Keratinocyte (primary cell): ENCODE results near the gene TPM3. TPM values are rescaled to one million over a fixed set of nuclear protein-coding genes. Genes with fewer than 3 reads are reported as not detected.
A peak's percentile ranks its signal among the peaks of the same experiment; 100 is the strongest.

Experiments
- DNase-seq: peaks from one replicate; pipeline ENCODE4 v3.0.0-alpha.2; 2011; ENCODE audit warnings: low read depth, missing footprints, low spot score
- FAIRE-seq: peaks from 2 replicates; lab custom pipeline; 2011; peaks lifted over from hg19 to GRCh38; lab: Jason Lieb, UNC
- H2AFZ ChIP-seq: 2 replicates; pipeline ENCODE4 v1.6.0; 2012; ENCODE audit warnings: low read length, control low read depth, inconsistent platforms; ENCODE audit not compliant: control insufficient read depth
- H3K27ac ChIP-seq: 2 replicates; pipeline ENCODE4 v1.5.1; 2011; ENCODE audit warnings: low read length; ENCODE audit not compliant: control insufficient read depth, insufficient read depth
- H3K27me3 ChIP-seq: 3 replicates; pipeline ENCODE4 v1.6.0; 2011; ENCODE audit warnings: low read length; ENCODE audit not compliant: control insufficient read depth, insufficient read depth; ENCODE audit errors: extremely low read depth
- H3K36me3 ChIP-seq, 2 experiments: 2 replicates in 1 of 2; 3 replicates in 1 of 2; pipeline ENCODE4 v1.5.1; 2011; ENCODE audit warnings: low read length in 2 of 2, mild to moderate bottlenecking in 1 of 2; ENCODE audit not compliant: control insufficient read depth in 2 of 2, insufficient read depth in 2 of 2; ENCODE audit errors: extremely low read depth in 1 of 2
- H3K4me1 ChIP-seq: 3 replicates; pipeline ENCODE4 v1.5.1; 2011; ENCODE audit warnings: low read length; ENCODE audit not compliant: control insufficient read depth, insufficient read depth; ENCODE audit errors: extremely low read depth
- H3K4me2 ChIP-seq: 3 replicates; pipeline ENCODE4 v1.6.0; 2011; ENCODE audit warnings: low read depth, low read length; ENCODE audit not compliant: control insufficient read depth, insufficient read depth; ENCODE audit errors: extremely low read depth
- H3K4me3 ChIP-seq, 3 experiments: fragments of 200-600 bp in 1 of 3; sonication (generic) in 1 of 3; 2 replicates in 2 of 3; 3 replicates in 1 of 3; pipeline ENCODE4 v1.5.1; 2011 to 2016; ENCODE audit warnings: low read length in 3 of 3, mild to moderate bottlenecking in 3 of 3, control low read depth in 2 of 3, inconsistent platforms in 1 of 3, low read depth in 1 of 3, mixed read lengths in 1 of 3, mixed run types in 1 of 3, moderate library complexity in 1 of 3; ENCODE audit not compliant: control insufficient read depth in 2 of 3, insufficient read depth in 2 of 3; ENCODE audit errors: extremely low read depth in 1 of 3
- H3K79me2 ChIP-seq: 2 replicates; pipeline ENCODE4 v1.6.0; 2012; ENCODE audit warnings: low read length; ENCODE audit not compliant: control insufficient read depth, insufficient read depth
- H3K9ac ChIP-seq: 3 replicates; pipeline ENCODE4 v1.6.0; 2011; ENCODE audit warnings: low read length; ENCODE audit not compliant: control insufficient read depth, insufficient read depth; ENCODE audit errors: extremely low read depth
- H3K9me1 ChIP-seq: 3 replicates; pipeline ENCODE4 v1.6.0; 2011; ENCODE audit warnings: low read length; ENCODE audit not compliant: control insufficient read depth, insufficient read depth; ENCODE audit errors: extremely low read depth
- H3K9me3 ChIP-seq: 2 replicates; pipeline ENCODE4 v1.5.1; 2012; ENCODE audit warnings: low read depth, low read length; ENCODE audit not compliant: control insufficient read depth
- H4K20me1 ChIP-seq: 3 replicates; pipeline ENCODE4 v1.6.0; 2011; ENCODE audit warnings: low read length; ENCODE audit not compliant: control insufficient read depth, insufficient read depth; ENCODE audit errors: extremely low read depth
- CTCF ChIP-seq, 3 experiments: IDR thresholded peaks in 1 of 3; conservative IDR thresholded peaks in 1 of 3; optimal IDR thresholded peaks in 1 of 3; 2 replicates in 2 of 3; 3 replicates in 1 of 3; pipeline versions ENCODE3 to v1.5.1; 2011; ENCODE audit warnings: low read length in 3 of 3, mild to moderate bottlenecking in 3 of 3, moderate library complexity in 2 of 3, control low read depth in 1 of 3, inconsistent platforms in 1 of 3; ENCODE audit not compliant: insufficient read depth in 2 of 3; ENCODE audit errors: extremely low read depth in 1 of 3
- EZH2 ChIP-seq: IDR thresholded peaks from one replicate; pipeline ENCODE4 v1.6.1; 2012; ENCODE audit warnings: inconsistent platforms, mild to moderate bottlenecking, low read length, moderate library complexity
- dilution Hi-C: fragments of 300-500 bp; cut with MboI; formaldehyde crosslinking; loops from one replicate; pipeline ENCODE4 v1.7.0; 2020; ENCODE audit warnings: low sequenced_read_pairs; ENCODE audit not compliant: extremely low pct_ligation_motif_present
- polyA plus RNA-seq, 5 experiments: library from polyadenylated mRNA; depleted of rRNA in 3 of 5; stranded (reverse) in 3 of 5; stranded (forward) in 1 of 5; unstranded in 1 of 5; fragments of >200 nt; gene quantifications; 1 replicate in 1 of 5; 2 replicates in 3 of 5; 3 replicates in 1 of 5; pipeline versions ENCODE4 v1.2.1 to v1.2.3, GENCODE V29; 2011 to 2012; ENCODE audit warnings: missing spikeins in 2 of 5, low read depth in 1 of 5, low replicate concordance in 1 of 5

Gene TPM3
- polyA plus RNA-seq, 1 donor (not counting 4 experiments of a cell fraction or from before 2014, with no cell fraction given), result 585 TPM

- no peaks in the 10 kb centered on the region for H3K9me1 ChIP-seq
- FAIRE-seq (peak; percentile 39), DNase-seq (no peak)
- H2AFZ ChIP-seq, result no peak overlapping the region
- H3K27me3 ChIP-seq, result no peaks in the 10 kb centered on the region
- TF ChIP-seq CTCF (optimal IDR thresholded peaks at IDR 0.05 in 1 of 3, IDR thresholded peaks at IDR 0.05 in 1 of 3, conservative IDR thresholded peaks at IDR 0.05 in 1 of 3; ENCODE audit: extremely low read depth in 1 of 3, insufficient read depth in 2 of 3, low read length in 3 of 3) (peak; percentile 79 to 92 (median 82)), EZH2 (no peak)
- H3K4me1 ChIP-seq, result peaks cover 13% of the 10 kb centered on the region
- H3K4me2 ChIP-seq, result no peak overlapping the region
- no peaks in the 10 kb centered on the region for H3K36me3 ChIP-seq
- H3K9ac ChIP-seq, result no peak overlapping the region
- H3K79me2 ChIP-seq, result peaks cover 19% of the 10 kb centered on the region
- H3K27ac ChIP-seq, result no peak overlapping the region
- H3K4me3 ChIP-seq, result no peak overlapping the region
- peaks cover 11% of the 10 kb centered on the region for H4K20me1 ChIP-seq
- H3K9me3 ChIP-seq, result no peaks in the 10 kb centered on the region
- dilution Hi-C loops, result no loop called here
Measured at GRCh38 chr1:154186177-154186576, 5.7 kb downstream of the TPM3 start.

DNA sequence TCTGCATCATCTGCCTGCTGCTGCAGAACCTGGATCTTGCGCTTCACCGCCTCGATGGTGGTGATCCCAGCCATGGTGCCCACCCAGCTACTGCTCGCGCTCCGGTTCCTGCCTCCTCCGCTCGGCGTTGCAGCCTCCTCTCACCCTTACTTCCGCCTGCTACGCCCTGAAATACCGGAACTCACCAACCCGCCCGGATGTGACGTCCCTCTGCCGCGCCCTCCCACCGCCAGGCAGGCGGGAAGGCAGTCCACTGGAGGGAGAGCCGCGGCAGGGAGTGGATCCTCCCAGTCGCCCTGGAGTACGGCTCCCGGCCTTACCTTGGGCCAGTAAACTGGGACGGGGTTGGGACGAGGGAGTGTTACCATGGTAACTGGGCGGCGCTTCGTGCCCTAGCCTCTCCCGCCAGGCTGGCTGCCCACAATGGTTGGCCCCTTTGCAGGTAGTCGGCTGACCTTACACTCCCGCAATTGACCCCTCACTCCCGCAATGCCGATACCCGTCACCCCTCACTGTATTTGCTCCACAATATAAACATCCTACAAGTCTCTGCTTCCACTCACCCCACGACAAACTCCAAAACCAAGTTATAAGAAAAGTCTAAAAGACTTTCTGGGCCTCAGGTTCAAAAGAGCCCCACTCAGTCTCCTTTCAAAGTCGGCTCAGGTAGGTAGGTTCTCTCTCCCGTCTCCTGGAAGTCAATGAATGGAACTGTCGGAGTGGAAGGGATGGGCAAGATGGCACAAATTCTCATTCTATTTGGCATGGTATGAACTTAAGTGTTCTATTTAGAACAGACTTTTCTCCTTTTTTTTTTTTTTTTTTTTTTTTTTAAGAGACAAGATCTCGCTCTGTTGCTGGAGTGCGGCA, 8.6 kb downstream of the TPM3 start:
- peaks cover 48% of the 10 kb centered on the region for H3K79me2 ChIP-seq
- H3K27me3 ChIP-seq, result no peaks in the 10 kb centered on the region
- H3K27ac ChIP-seq, result peak overlapping the region; percentile 90
- peaks cover 2 to 17% of the 10 kb centered on the region in 2 experiments for H3K36me3 ChIP-seq
- DNase-seq, result peak; percentile 79
- TF ChIP-seq EZH2, result no peak
- no peak for TF ChIP-seq CTCF (optimal IDR thresholded peaks at IDR 0.05 in 1 of 3, IDR thresholded peaks at IDR 0.05 in 1 of 3, conservative IDR thresholded peaks at IDR 0.05 in 1 of 3; ENCODE audit: extremely low read depth in 1 of 3, insufficient read depth in 2 of 3, low read length in 3 of 3)
- no peaks in the 10 kb centered on the region for H3K9me3 ChIP-seq
- dilution Hi-C loops, result no loop called here
- FAIRE-seq, result no peak
- H3K4me2 ChIP-seq, result peak overlapping the region; percentile 98
- H3K9ac ChIP-seq, result peak overlapping the region; percentile 92
- H3K4me1 ChIP-seq, result peaks cover 39% of the 10 kb centered on the region
- peaks cover 2% of the 10 kb centered on the region for H3K9me1 ChIP-seq
- H3K4me3 ChIP-seq, result peak overlapping the region; percentile 68 to 99 (median 77)
- peaks cover 38% of the 10 kb centered on the region for H4K20me1 ChIP-seq
- H2AFZ ChIP-seq, result peak overlapping the region; percentile 94
